OCI-LY3 (cell line): ENCODE results near the gene EME1.

Experiments used
- CTCF ChIP-seq: fragments of 200-600, 300-600 bp; sonication (generic); IDR thresholded peaks from 2 replicates; pipeline ENCODE4 v1.5.1; 2014; ENCODE audit warnings: antibody characterized with exemption, low read length, low read depth
- EZH2phosphoT487 ChIP-seq: fragments of 200-600 bp; shearing (Covaris generic); IDR thresholded peaks from 2 replicates; pipeline ENCODE4 v1.6.1; 2018; ENCODE audit warnings: antibody characterized with exemption, mixed run types, low read depth

GRCh38 chr17:50352072-50352692, 20.8 kb upstream of the EME1 start:
- TF ChIP-seq CTCF (no peak), EZH2phosphoT487 (no peak)
